ENCODE measurements around the gene FLNA. TPM values are rescaled to one million over a fixed set of nuclear protein-coding genes. Genes with fewer than 3 reads are reported as not detected.

Gene FLNA
- polyA plus RNA-seq, 1 donor from 2014 or later, result 84.9 TPM

GRCh38 chrX:154309041-154309775 lies 65.2 kb downstream of the FLNA start:
- no peak overlapping the region for H2AFZ ChIP-seq (ENCODE audit: low read depth, low read length)

More at GRCh38 chrX:154309041-154309775, 65.2 kb downstream of the FLNA start:
- Histone ChIP-seq H3K27me3 (ENCODE audit: insufficient read depth, low read depth, low read length) (no peaks in the 10 kb centered on the region), H3K36me3 (ENCODE audit: insufficient read depth, low read length) (no peaks in the 10 kb centered on the region), H3K4me3 (ENCODE audit: low read length) (no peak overlapping the region), H3K9me2 (ENCODE audit: insufficient read depth, low read length) (no peaks in the 10 kb centered on the region), H3K4me2 (ENCODE audit: low read length) (no peak overlapping the region), H3F3A (ENCODE audit: insufficient read depth, low read length, poor library complexity, severe bottlenecking) (no peaks in the 10 kb centered on the region), H3K9me3 (ENCODE audit: low read length) (no peaks in the 10 kb centered on the region), H3K9ac (ENCODE audit: low read length) (no peak overlapping the region), H3K79me2 (replicated peaks; ENCODE audit: insufficient read depth, low read length) (no peaks in the 10 kb centered on the region), H3K27ac (ENCODE audit: low read length) (no peak overlapping the region), H4K20me1 (ENCODE audit: insufficient read depth) (no peaks in the 10 kb centered on the region)
- TF ChIP-seq EP300 (conservative IDR thresholded peaks at IDR 0.05; ENCODE audit: poor library complexity, severe bottlenecking) (no peak), MXI1 (conservative IDR thresholded peaks at IDR 0.05; ENCODE audit: poor library complexity, severe bottlenecking) (no peak), SMC3 (conservative IDR thresholded peaks at IDR 0.05; ENCODE audit: poor library complexity) (no peak), TAF1 (IDR thresholded peaks at IDR 0.05; ENCODE audit: low read depth) (no peak), CTCF (IDR thresholded peaks at IDR 0.05; ENCODE audit: poor library complexity, severe bottlenecking) (no peak), RAD21 (conservative IDR thresholded peaks at IDR 0.05) (no peak), EZH2 (IDR thresholded peaks at IDR 0.05; ENCODE audit: borderline replicate concordance, insufficient read depth, low read length, poor library complexity, severe bottlenecking) (no peak), REST (IDR thresholded peaks at IDR 0.05; ENCODE audit: borderline replicate concordance) (no peak), POLR2AphosphoS5 (IDR thresholded peaks at IDR 0.05) (no peak)

Measured in neural cell (in vitro differentiated cells).